HG02943 (cell line): ENCODE results near the gene FGF11.

Experiments
- ATAC-seq: cut with Tn5 transposase; IDR thresholded peaks from one replicate; pipeline ENCODE4 v1.9.1; 2021; ENCODE audit warnings: mild to moderate bottlenecking, low read depth, moderate library complexity; ENCODE audit not compliant: unreplicated experiment

FGF11 gene

DNA sequence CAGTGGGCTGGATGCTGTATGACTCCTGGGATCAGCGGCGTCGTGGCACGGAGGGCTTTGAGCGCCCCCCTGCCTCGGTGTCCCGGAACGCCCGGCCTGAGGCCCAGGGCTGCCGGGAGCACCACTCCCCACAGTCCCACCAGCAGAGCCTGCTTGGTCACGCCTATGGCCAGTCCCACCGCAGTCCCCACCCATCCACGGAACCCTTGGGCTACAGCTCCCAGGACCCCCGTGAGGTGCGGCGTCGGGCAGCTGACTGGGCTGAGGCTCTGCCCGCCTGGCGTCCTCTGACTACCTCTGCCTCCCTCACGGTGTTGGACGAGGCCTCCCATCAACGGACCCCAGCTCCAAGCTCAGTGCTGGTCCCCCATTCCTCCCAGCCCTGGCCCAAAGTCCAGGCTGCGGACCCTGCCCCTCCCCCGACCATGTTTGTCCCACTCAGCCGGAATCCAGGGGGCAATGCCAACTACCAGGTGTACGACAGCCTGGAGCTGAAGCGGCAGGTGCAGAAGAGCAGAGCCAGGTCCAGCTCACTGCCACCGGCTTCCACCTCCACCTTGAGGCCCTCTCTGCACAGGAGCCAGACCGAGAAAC is 12.3 kb upstream of the FGF11 start:
- ATAC-seq: no peak

DNA sequence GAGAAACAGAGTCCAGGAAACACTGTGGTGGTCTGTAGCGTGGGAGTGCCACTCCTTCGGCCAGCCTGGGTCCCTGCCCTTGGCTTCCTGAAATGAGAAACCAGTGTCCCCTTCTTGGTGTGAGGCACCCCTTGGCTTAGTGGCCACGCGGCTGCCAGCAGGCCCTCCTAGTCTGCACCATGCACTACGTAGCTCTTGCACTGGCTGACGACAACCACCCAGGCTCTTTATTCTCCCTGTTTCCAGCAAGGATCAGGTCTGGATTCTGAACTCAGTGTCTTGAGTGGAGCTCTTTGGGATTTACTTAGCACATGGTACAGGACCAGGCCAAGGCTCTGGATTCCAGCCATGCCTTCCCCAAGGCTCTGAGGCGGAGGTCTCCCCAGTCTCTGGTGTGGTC is 11.8 kb upstream of the FGF11 start:
- no peak for ATAC-seq

DNA sequence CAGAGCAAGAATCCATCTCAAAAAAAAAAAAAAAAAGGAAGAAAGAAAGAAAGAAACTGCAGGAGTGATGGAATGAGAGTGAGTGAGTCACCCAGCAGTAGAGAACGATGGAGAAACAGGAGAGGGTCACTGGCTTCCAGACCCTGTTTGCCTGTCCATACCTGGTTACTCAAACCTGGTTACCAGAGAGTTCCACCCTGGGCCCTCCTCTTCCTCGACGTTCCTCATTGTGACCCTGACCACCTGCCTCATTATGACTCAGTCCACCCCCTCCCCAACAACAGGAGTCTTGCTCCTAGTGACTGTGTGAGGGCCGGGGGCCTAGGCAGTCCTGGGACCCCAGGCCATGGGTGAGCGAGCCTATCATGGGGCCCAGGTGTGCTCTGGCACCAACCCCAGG is 10.8 kb upstream of the FGF11 start, which contains the start of gene SPEM3:
Gene SPEM3, plus strand, starts transcription at position 301 of the 400 bp plus-strand sequence. Its CDS starts 46 bp downstream, at position 347.
- no peak for ATAC-seq

DNA sequence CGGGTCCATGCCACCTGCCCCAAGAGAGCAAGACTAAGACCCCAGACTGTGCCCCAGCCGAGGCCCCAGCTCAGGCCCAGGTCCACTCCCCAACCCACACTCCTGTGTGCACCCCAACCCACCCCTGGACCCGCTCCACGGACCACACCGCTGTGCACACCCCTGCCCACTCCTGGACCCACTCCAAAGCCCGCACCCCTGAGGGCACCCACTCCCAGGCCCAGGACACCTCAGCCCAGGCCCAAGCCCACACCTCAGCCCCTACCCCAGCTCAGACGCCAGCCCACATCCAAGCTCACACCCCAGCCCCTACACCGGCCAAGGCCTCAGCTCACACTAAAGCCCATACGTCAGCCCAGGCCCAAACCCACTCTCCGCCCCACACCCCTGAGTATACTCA is 9.6 kb upstream of the FGF11 start:
- ATAC-seq: no peak

DNA sequence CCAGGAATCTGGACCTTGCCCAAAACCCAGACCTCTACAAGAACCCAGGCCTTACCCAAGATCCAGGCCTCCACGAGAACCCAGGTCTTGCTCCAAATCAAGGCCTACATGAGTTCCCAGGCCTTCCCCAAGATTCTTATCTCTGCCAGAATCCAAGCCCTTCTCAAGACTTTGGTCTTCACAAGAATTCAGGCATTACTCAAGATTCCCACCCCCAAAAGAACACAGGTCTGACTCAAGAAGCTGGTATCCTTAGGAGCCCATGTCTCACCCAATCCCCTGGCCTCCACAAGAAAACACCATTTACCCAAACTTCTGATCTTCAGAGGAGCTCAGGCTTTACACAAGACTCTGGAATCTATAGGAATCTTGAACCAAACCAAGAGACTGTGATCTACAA is 8.1 kb upstream of the FGF11 start:
- no peak for ATAC-seq

DNA sequence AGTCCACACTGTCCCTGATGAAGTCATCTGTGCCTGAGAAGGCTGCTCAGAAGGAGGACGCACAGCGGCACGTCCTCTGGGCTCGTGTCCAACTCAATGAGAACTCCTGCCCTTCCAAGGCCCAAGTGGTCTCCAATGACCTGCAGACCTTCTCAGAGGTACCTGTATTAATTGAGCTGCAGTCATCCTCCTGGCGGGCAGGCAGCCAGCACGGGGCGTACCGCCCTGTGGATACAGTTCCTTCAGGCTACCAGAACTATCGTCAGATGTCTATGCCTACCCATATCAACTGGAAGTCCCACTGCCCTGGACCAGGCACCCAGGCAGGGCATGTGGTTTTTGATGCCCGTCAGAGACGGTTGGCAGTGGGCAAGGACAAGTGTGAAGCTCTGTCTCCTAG is 7.0 kb upstream of the FGF11 start:
- ATAC-seq: no peak

DNA sequence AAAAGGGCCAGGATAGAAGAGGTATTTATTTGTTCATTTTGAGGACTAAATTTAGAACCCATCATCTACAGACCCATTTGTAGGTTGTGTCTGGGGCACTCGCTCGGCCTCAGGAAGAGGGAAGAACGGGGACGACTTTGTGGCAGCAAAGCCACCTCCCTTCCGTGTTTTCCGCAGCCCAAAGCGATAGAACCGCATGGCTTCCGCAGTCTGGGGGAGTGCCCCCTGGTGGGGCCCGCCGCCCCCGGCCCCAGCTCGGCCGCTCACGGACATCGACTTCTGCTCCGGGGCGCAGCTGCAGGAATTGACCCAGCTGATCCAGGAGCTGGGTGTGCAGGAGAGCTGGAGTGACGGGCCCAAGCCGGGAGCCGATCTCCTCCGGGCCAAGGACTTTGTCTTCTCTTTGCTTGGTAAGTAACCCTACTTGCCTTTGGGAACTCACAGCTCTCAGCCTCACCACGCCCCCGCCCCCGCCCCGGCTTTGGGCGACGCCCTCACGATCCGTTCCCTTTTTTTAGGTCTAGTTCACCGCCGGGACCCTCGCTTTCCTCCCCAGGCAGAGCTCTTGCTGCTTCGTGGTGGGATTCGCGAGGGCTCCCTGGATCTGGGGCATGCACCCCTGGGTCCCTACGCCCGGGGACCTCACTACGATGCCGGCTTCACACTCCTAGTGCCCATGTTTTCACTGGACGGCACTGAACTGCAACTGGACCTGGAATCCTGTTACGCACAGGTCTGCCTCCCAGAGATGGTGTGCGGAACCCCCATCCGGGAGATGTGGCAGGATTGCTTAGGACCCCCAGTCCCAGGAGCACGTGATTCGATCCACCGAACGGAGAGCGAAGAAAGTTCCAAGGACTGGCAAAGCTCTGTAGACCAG is 3.4 kb upstream of the FGF11 start:
- ATAC-seq: peak; percentile 4

DNA sequence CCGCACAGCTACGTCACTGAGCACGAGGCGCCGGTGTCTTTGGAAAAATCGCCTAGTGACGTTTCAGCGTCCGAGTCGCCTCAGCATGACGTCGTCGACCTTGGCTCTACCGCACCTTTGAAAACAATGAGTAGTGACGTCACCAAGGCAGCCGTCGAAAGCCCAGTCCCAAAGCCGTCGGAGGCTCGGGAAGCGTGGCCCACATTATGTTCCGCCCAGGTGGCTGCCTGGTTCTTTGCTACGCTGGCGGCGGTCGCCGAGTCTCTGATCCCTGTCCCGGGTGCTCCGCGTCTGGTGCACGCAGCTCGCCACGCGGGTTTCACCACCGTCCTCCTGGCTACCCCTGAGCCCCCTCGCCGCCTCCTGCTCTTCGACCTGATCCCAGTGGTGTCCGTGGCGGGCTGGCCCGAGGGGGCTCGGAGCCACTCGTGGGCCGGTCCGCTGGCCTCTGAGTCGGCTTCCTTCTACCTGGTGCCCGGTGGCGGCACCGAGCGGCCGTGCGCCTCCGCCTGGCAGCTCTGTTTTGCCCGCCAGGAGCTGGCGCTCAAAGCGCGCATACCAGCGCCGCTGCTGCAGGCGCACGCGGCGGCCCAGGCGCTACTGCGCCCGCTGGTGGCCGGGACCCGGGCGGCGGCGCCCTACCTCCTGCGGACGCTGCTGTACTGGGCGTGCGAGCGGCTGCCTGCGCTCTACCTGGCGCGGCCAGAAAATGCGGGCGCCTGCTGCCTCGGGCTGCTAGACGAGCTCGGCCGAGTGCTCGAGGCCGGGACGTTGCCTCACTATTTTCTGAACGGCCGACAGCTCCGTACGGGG is 2.5 kb upstream of the FGF11 start:
- ATAC-seq: no peak

DNA sequence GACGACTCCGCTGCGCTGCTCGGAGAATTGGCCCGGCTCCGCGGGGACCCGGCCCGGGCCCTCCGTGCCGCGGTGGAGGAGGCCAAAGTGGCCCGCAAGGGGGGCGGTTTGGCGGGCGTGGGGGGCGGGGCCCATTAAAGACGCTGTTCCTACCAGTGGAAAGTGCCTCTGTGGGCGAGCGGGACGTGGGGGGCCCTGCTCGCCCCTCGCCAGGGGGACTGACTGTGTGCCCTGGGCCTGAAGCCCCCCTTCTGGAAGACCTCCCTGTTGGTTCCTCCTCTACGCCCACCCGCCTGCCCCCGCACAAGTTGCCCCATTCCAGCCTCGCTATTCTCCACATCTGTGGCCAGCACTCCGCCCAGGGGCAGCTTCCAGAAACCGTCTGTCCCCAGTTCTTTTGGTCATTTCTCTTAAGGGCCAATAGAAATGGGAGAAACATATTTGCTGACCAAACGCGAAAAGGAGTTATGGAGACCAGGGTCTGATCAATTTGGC is 1.9 kb upstream of the FGF11 start:
- ATAC-seq: no peak

DNA sequence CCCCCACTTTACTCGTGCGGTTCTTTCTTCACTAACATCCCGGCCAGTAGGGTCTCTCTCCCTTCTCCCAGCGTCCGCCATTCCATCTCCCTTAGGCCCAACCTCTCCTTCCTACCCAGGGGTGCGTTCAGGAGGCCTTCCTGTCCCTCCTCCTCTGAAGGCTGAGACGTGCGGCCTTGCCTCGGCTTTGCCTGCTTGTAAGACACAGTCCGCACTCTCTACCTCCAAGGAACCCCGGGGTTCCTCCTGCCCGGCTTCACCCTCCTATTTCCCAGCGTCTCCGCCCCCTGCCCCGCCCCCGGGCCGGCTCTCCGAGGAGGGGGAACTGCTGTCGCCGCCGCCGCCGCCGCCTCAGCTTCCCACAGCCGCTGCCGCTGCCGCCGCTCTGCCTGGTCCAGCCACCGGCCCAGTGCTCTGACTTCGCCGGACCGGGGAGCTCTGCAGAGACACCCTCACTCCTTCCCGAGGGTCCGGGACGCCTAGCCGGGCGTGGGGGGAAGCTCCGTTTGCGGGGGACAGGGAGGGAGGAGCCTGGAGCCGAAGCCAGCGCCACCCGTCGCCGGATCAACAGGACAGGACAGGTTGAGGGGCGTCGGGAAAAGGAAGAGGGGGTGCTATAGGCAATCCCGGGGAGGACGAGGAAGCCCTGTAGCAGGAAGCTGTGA is 1.2 kb upstream of the FGF11 start:
- ATAC-seq: no peak

DNA sequence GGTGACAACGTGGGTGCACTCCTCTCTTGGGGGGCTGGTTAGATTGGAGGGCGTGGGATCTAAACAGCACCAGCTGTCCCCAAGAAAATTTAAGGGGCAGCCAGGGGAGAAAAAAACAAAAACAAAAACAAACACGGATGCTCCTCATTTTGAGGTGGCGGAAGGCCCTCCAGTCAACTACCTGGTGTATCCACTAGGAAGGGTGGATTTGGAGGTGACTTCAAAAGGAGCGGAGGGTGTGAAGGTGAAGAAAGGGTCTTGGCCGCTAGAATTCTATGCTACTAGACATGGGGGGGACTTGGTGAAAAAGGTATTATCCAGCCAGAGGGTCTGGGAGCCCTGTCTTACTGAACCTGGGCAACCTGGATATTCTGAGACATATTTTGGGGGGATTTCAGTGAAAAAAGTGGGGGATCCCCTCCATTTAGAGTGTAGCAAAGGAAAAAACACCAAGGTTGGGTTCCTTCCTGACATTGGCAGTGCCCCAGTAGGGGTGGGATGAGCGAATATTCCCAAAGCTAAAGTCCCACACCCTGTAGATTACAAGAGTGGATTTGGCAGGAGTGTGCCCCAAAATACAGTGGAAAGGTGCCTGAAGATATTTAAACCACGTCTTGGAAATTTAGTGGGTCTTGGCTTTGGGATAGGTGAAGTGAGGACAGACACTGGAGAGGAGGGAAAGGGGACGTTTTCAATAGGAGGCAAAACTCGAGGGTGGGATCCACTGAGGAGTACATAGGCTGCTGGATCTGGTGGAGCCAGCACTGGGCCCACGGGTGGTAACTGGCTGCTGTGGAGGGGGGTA is 454 bp upstream of the FGF11 start:
- ATAC-seq: no peak

DNA sequence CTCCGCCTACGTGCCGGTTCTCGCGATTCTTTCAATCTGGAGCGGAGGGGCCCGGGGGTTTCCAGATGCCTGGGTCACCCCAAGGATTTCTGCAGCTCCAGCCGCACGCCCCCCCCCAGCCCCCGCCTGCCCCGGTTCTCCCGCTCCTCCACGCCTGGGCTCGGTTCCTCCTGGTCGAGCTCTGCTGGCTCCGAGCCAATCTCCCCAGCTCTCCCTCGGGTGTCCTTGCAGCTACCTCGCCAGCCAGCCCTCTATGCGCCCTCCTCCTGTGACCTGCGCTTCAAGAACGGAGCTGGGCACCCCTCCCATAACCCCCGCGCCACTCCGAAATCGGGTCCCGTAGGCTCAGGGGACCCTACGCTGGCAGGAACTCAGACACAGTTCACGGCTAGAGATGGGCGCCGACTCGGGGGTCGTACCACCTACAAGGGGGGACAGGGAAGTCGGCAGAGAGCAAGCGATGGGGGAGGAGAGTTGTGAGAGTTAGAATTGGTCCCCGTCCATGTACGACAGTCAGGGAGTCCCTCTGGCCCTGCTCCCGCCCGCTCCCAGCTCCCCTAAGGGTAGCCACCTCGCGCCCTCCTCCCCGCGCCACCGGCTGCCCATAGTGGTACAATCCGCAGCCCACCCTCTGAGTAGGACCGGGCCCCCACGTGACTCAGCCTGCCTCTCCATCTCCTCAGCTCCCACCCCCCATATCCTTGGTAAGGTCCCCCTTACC is 961 bp downstream of the FGF11 start:
- ATAC-seq: no peak

DNA sequence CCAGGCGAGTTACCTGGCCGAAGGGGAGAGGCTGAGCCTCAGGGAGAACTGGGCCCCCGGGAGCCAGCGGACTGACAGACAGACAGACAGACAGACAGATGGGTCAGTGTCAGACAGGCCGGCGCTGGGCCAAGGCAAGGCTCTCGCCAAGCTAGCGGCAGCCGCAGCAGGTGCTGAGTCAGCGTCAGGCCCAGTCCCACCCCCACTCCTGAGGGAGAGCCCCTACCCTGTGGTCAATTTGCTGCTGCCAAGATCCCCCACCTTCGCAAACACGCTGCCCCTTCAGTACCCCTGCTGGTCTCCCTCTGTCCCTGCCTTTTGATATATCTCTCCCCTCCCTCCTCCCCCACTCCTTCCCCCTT is 1.5 kb downstream of the FGF11 start:
- no peak for ATAC-seq

DNA sequence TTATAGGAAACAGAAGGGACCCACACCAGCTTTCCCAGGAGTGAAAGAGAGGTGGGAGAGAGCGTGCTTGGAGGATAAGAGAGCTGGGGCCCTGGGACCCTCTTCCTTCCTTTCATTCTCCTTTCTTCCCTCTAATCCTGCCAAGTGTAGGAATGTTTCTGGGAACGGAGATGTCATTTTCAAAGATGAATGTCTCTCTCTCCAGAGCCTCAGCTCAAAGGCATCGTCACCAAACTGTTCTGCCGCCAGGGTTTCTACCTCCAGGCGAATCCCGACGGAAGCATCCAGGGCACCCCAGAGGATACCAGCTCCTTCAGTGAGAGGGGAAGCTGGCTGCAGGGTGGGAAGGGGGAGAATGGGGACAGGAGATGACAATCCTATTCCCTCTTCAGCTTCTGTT is 2.0 kb downstream of the FGF11 start:
- no peak for ATAC-seq

DNA sequence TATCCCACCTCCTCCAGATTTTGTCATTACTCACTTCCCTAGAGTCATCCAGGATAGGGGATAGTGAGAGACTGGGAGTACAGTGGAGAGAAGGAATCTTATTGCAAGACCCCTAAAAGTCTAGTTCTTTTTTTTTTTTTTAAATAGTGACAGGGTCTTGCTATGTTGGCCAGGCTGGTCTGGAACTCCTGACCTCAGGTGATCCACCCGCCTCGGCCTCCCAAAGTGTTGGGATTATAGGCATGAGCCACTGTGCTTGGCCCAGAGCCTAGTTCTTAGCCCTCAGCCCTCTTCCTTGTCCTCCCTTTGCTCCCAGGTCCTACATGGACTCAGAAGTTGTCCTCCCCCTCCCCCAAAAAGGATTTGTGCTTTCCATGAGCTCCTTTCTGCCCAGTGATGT is 2.8 kb downstream of the FGF11 start:
- ATAC-seq: no peak

DNA sequence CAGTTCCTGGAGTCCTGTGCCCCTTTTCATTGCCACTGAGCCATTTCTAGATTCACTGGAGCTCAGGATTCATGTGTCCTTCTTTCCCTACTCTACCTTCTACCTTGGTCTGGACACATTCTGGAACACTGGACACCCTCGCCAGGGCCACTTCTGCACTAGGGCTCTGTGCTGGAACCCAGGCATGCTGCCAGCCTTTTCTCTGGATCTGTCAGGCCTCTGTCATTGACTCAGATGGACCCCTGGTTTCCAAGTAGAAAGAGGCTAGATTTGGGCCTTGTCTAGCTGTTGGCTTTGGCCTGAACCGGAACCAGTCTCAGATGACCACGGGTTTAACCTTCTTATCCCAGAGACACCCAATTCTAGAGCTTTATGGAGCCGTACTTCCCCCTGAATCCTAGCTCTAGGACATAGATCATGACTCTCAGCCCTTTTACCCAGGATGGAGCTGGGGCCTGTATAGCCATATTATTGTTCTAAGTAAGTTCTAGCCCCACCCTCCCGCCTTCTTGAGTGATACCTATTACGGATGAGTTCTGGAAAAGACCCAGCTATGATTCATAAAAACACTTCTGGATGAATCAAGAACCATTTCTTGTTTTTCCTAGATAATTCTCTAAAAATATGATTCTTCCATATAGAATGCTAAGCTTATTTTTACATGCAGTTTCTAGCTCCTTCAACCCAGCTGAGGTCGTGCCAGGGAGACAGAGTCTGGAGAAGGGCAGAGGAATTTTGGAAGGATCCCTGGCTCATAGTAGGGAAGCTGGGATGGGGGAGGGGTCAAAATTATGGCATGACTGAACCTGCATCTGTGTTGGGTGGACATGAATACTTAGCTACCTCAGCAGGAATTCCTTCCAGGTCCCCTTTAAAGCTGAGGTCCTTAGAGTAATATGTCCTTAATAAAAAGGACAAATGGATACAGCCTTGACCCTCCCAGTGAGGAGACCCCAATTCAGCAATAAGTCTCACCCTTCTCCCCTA is 4.5 kb downstream of the FGF11 start:
- no peak for ATAC-seq

DNA sequence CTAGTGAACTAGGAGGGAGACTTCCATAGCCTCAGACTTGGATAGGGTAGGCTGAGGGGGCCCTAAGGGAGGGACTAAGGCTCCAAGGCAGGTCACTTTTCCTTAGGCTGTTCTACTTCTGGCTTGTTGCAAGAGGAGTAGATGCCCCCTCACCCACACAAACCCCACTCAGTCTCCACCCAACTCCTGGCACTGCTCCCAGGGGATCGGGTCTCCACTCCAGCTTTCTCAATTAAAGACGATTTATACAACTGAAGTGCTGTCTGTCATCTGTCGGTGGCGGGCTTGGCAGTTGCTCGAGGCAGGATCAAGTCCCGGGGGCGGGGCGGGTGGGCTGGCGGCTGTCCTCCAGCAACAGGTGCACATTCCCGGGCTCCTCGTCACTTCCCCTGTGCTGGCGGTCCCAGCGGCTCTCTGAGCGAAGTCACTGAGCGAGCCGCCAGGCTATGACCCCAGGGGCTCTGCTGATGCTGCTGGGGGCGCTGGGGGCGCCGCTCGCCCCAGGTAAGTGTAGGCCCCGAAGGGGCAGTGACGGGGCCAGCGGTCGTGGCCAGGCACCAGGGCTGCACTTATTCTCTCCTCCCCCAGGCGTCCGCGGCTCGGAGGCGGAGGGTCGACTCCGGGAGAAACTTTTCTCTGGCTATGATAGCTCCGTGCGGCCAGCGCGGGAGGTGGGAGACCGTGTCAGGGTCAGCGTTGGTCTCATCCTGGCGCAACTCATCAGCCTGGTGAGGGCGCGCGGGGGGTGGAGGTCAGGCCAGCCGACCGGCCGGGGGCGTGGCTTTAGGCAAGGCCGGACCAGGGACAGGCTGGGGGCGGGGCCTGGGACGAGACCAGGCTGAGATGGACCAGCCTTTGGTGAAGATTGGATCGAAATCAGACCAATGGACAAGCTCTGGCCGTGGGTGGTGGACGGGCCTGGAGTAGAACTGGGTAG is 5.6 kb downstream of the FGF11 start, which contains the start of gene CHRNB1:
Gene CHRNB1, plus strand, starts transcription at position 380 of the 937 bp plus-strand sequence. Its CDS starts 67 bp downstream, at position 447.
- ATAC-seq: no peak
